ENCODE data around the gene LRRC18. TPM values are rescaled to one million over a fixed set of nuclear protein-coding genes. Genes with fewer than 3 reads are reported as not detected.

Gene LRRC18
- total RNA-seq, 4 donors from 2014 or later = not detected

DNA sequence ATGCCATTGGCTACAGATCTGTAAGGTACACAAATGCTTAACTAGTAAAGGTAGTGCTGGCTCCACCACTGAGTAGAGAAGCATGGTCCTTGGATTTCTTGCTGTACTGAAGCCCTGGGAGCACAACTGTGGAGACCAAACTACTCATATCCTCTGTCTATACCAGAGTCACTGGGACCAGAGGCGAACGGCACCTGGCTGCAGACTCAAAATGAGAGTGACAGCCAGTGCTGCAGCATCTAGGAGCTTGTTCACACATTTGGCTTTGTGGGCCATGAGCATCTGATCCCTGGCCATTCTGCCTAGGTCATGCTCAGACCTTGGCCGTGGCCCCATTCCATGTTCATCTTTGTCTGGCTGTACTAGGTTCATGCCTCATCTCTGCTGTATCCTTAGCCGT, 31.9 kb downstream of the LRRC18 start:
- no peak for DNase-seq (ENCODE audit: extremely low spot score)
- Histone ChIP-seq H3K36me3 (no peaks in the 10 kb centered on the region), H3K27ac (replicated peaks in 1 of 4) (no peak overlapping the region), H3K9me3 (no peaks in the 10 kb centered on the region), H3K27me3 (no peaks in the 10 kb centered on the region), H3K4me3 (no peak overlapping the region), H3K4me1 (no peaks in the 10 kb centered on the region)
- WGBS = 96% methylated on average over 4 of the region's 4 CpGs
- intact Hi-C loops (cut with DNase I) = no loop called here
- TF ChIP-seq POLR2A (IDR thresholded peaks at IDR 0.05; ENCODE audit: low read depth) (no peak), EP300 (IDR thresholded peaks at IDR 0.05) (no peak), POLR2AphosphoS5 (IDR thresholded peaks at IDR 0.05) (no peak)
- TF ChIP-seq, protein P1, sequence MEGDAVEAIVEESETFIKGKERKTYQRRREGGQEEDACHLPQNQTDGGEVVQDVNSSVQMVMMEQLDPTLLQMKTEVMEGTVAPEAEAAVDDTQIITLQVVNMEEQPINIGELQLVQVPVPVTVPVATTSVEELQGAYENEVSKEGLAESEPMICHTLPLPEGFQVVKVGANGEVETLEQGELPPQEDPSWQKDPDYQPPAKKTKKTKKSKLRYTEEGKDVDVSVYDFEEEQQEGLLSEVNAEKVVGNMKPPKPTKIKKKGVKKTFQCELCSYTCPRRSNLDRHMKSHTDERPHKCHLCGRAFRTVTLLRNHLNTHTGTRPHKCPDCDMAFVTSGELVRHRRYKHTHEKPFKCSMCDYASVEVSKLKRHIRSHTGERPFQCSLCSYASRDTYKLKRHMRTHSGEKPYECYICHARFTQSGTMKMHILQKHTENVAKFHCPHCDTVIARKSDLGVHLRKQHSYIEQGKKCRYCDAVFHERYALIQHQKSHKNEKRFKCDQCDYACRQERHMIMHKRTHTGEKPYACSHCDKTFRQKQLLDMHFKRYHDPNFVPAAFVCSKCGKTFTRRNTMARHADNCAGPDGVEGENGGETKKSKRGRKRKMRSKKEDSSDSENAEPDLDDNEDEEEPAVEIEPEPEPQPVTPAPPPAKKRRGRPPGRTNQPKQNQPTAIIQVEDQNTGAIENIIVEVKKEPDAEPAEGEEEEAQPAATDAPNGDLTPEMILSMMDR (IDR thresholded peaks at IDR 0.05) = no peak

DNA sequence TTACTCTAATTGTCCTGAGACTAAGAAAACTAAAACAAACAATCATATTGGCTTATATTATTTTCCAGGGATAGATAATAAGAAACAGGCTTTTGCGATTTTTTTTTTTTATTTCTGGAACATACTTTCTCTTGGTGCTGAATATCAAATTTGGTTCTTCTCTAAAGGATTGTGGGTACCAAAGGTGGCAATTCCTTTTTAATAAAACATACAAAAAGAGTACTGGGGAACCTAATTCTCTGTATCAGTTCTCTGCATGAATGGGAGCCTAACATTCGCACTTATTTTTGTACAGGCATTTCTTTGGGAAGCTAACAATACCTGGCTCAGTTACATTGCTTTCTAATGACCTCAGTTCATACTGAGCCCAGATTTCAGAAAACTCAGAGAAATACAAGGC, 32.8 kb downstream of the LRRC18 start:
- Histone ChIP-seq H3K27me3 (no peaks in the 10 kb centered on the region), H3K4me3 (no peak overlapping the region), H3K27ac (replicated peaks in 1 of 4) (no peak overlapping the region), H3K36me3 (no peaks in the 10 kb centered on the region), H3K4me1 (no peaks in the 10 kb centered on the region), H3K9me3 (no peaks in the 10 kb centered on the region)
- intact Hi-C loops (cut with DNase I) = no loop called here
- WGBS = 78% methylated on average over 2 of the region's 2 CpGs
- TF ChIP-seq EP300 (IDR thresholded peaks at IDR 0.05) (no peak), POLR2AphosphoS5 (IDR thresholded peaks at IDR 0.05) (no peak), POLR2A (IDR thresholded peaks at IDR 0.05; ENCODE audit: low read depth) (no peak)
- TF ChIP-seq, protein P1 (IDR thresholded peaks at IDR 0.05) = no peak
- no peak for DNase-seq (ENCODE audit: extremely low spot score)

DNA sequence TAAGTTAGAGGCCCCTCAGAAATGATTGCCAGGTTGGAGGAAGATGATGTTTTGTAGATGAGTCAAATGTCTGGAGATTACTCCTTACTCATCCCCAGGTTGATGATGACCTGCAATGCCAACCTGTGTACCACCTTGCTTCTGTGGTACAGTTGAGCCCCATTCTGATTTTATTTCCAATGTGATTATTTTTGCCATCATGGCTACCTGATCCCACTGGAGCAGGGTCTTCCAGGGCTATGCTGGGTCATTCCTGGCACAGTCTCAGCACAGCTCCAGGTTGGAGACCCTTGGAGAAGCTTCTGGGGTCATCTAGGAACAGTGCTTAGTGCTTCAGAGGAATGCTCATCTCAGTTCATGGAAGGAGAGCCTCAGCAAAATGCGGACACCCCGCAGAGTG, 34.3 kb downstream of the LRRC18 start:
- Histone ChIP-seq H3K4me1 (no peaks in the 10 kb centered on the region), H3K27ac (replicated peaks in 1 of 4) (no peak overlapping the region), H3K36me3 (no peaks in the 10 kb centered on the region), H3K9me3 (no peaks in the 10 kb centered on the region), H3K4me3 (no peak overlapping the region), H3K27me3 (no peaks in the 10 kb centered on the region)
- no CpG with 5 or more reads among the region's 2 CpGs for WGBS
- no peak for DNase-seq (ENCODE audit: extremely low spot score)
- intact Hi-C loops (cut with DNase I) = no loop called here
- TF ChIP-seq POLR2AphosphoS5 (IDR thresholded peaks at IDR 0.05) (no peak), EP300 (IDR thresholded peaks at IDR 0.05) (no peak), POLR2A (IDR thresholded peaks at IDR 0.05; ENCODE audit: low read depth) (no peak)
- TF ChIP-seq, protein P1 (IDR thresholded peaks at IDR 0.05) = no peak

DNA sequence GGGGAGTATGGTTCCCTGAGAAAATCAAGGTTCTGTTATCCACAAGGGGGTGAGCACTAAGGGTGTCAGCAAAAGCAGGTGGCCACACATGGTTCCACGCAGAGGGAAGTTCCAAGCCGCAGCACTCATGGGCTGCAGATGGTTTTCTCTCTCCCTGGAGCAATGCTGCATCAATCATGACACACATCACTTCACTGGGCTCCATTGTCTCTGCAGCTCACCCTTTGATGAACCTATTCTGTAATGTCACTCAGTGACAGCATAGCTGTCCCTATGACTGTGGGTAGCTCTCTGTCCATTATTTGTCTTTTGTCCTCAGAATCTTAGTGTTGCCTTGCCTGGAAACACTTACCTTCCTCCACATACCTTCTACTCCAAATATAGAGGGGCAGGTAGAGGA, 34.8 kb downstream of the LRRC18 start:
- Histone ChIP-seq H3K27ac (replicated peaks in 1 of 4) (no peak overlapping the region), H3K4me1 (no peaks in the 10 kb centered on the region), H3K4me3 (no peak overlapping the region), H3K36me3 (no peaks in the 10 kb centered on the region), H3K27me3 (no peaks in the 10 kb centered on the region), H3K9me3 (no peaks in the 10 kb centered on the region)
- no peak for DNase-seq (ENCODE audit: extremely low spot score)
- TF ChIP-seq POLR2A (IDR thresholded peaks at IDR 0.05; ENCODE audit: low read depth) (no peak), POLR2AphosphoS5 (IDR thresholded peaks at IDR 0.05) (no peak), EP300 (IDR thresholded peaks at IDR 0.05) (no peak)
- intact Hi-C loops (cut with DNase I) = no loop called here
- 94% methylated on average over 2 of the region's 2 CpGs for WGBS

DNA sequence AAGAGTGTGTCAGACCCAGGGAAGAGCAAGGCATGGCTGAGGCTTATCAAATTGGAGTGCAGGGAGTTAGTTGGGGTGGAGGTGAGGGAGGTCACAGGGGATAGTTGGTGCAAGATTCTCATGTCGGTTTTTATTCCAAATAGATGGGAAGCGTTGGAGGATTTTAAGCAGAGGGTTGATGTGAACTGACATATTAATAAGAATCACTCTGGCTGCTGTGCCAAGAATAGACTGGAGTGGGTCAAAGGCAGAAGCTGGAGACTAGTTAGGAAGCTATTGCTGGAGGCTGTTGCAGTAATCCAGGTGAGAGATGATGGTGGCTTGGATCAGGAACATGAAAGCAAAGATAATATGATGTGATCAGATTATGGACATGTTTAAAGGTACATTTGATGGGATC, 36.5 kb downstream of the LRRC18 start:
- Histone ChIP-seq H3K9me3 (no peaks in the 10 kb centered on the region), H3K4me1 (no peaks in the 10 kb centered on the region), H3K27ac (replicated peaks in 1 of 4) (no peak overlapping the region), H3K27me3 (no peaks in the 10 kb centered on the region), H3K4me3 (no peak overlapping the region), H3K36me3 (no peaks in the 10 kb centered on the region)
- 41% methylated on average over 2 of the region's 2 CpGs for WGBS
- TF ChIP-seq POLR2AphosphoS5 (IDR thresholded peaks at IDR 0.05) (no peak), POLR2A (IDR thresholded peaks at IDR 0.05; ENCODE audit: low read depth) (no peak), EP300 (IDR thresholded peaks at IDR 0.05) (no peak)
- TF ChIP-seq, protein P1 (IDR thresholded peaks at IDR 0.05) = no peak
- no peak for DNase-seq (ENCODE audit: extremely low spot score)
- intact Hi-C loops (cut with DNase I) = no loop called here
